Heart left ventricle (tissue), 16 donors: ENCODE measurements around the gene ZIC2. TPM values are rescaled to one million over a fixed set of nuclear protein-coding genes. Genes with fewer than 3 reads are reported as not detected.

Source experiments
- ATAC-seq, 4 donors: fragments of 200-7000 bp; cut with Tn5 transposase; one replicate each; pipeline ENCODE4 v1.9.1; 2020 to 2022; ENCODE audit warnings: moderate library complexity in 4 of 4, mild to moderate bottlenecking in 3 of 4, moderate number of reproducible peaks in 1 of 4
- DNase-seq, 5 donors: peaks; one replicate each; pipeline ENCODE4 v3.0.0-alpha.2; 2020
- H3K27ac ChIP-seq, 12 donors: fragments of 200-600 bp; sonication (generic) in 4 of 12; one replicate each; pipeline versions ENCODE4 v1.5.0 to v1.8.0; 2016 to 2022; ENCODE audit warnings: mild to moderate bottlenecking in 2 of 12
- H3K27me3 ChIP-seq, 9 donors: fragments of 200-600 bp; sonication (generic) in 2 of 9; one replicate each; pipeline versions ENCODE4 v1.5.1 to v1.8.0; 2016 to 2022; ENCODE audit warnings: mild to moderate bottlenecking in 3 of 9
- H3K36me3 ChIP-seq, 9 donors: fragments of 200-600 bp; sonication (generic) in 2 of 9; one replicate each; pipeline versions ENCODE4 v1.5.0 to v1.8.0; 2018 to 2022; ENCODE audit warnings: mild to moderate bottlenecking in 2 of 9
- H3K4me1 ChIP-seq, 12 donors: fragments of 200-600 bp; sonication (generic) in 4 of 12; one replicate each; pipeline versions ENCODE4 v1.5.0 to v1.8.0; 2016 to 2022; ENCODE audit warnings: mild to moderate bottlenecking in 3 of 12
- H3K4me3 ChIP-seq, 12 donors: fragments of 200-600 bp; sonication (generic) in 4 of 12; one replicate each; pipeline versions ENCODE4 v1.5.0 to v1.8.0; 2017 to 2022; ENCODE audit warnings: mild to moderate bottlenecking in 9 of 12, moderate library complexity in 4 of 12
- H3K9me3 ChIP-seq, 12 donors: fragments of 200-600 bp; sonication (generic) in 4 of 12; one replicate each; pipeline versions ENCODE4 v1.5.0 to v1.8.0; 2016 to 2022; ENCODE audit warnings: mild to moderate bottlenecking in 1 of 12
- CTCF ChIP-seq, 12 donors: fragments of 200-600 bp; sonication (generic) in 4 of 12; IDR thresholded peaks; one replicate each; pipeline versions ENCODE4 v1.5.0 to v1.8.0; 2018 to 2022; ENCODE audit warnings: antibody characterized with exemption in 12 of 12, mild to moderate bottlenecking in 5 of 12
- POLR2A ChIP-seq, 2 donors: fragments of 450-650 bp; IDR thresholded peaks; one replicate each; pipeline ENCODE4 v1.6.1; 2017; ENCODE audit warnings: antibody characterized with exemption in 2 of 2, mild to moderate bottlenecking in 2 of 2, moderate library complexity in 2 of 2
- WGBS, 4 donors: extraction: QIAGEN DNeasy Blood & Tissue Kit in 2 of 4; methylation state at CpG; one replicate each; pipeline versions ENCODE4 v1.1.5 to v1.1.7; 2013 to 2018; 5-methylcytosine and 5-hydroxymethylcytosine counted together
- intact Hi-C, 10 donors: fragments of 100-400 bp; cut with DNase I; formaldehyde crosslinking; loops; one replicate each; pipeline versions ENCODE4 v1.11.1 to v1.14.2; 2022
- polyA plus RNA-seq, 2 donors: library from polyadenylated mRNA; stranded (reverse); fragments of 200-250 nt; gene quantifications; one replicate each; pipeline ENCODE4 v1.2.3, GENCODE V29; 2013
- total RNA-seq, 9 donors: library from RNA; depleted of rRNA in 2 of 9; stranded (reverse); fragments of >200 nt in 2 of 9; fragmentation: NEBNext Ultra II Directional in 3 of 9; extraction: Animal tissue kit (Norgen Biotek cat#: 25700) in 3 of 9; gene quantifications; one replicate each; pipeline versions ENCODE4 v1.1.0 to v1.2.4, GENCODE V29; 2016 to 2023
- donor health status: ischemic (EF 13 %, LVEDD 7.1; RV severe dilation, severe dysfunction).
- donor health status: healthy with polysubstance abuse.
- donor health status: DM: no; HTN: yes; CAD: no.
- donor health status: DM: no; HTN: no; CAD: no.
- donor health status: ischemic (EF 25% LVEDD 6.9; RV normal size, moderate dysfunction).
- donor health status: ischemic (EF 25% LVEDD 5.7; RV mildly dilated, moderate dysfunction).
- donor health status: healthy.
- donor health status: DM: yes; HTN: yes; CAD: no.
- donor health status: ischemic (EF 35%, LVEDD 5.7; RV mildly dilated, moderate dysfunction).
- donor health status: nonischemic (EF 11% LVEDD 7.7; RV severe dilation, severe dysfunction).
- donor health status: DM: yes; HTN: yes; CAD: no.
- donor health status: PGD.
- donor health status: ischemic (EF 29% LVEDD 5.4; RV normal size, mild dysfunction).
- donor health status: nonischemic (EF 23%, LVEDD 6.1; RV moderate dilation, normal function).

Gene ZIC2
- total and polyA plus RNA-seq, 11 donors = not detected

- peaks cover 64 to 97% (median 92%) of the 10 kb centered on the region in 9 donors for H3K27me3 ChIP-seq
- peaks cover 10 to 39% (median 20%) of the 10 kb centered on the region in 12 donors for H3K4me1 ChIP-seq
- DNase-seq (no peak), ATAC-seq (no peak)
- H3K9me3 ChIP-seq = no peaks in the 10 kb centered on the region
- WGBS, 4 donors = 4 to 8% (median 7%) methylated on average over 29 to 58 of the region's 58 CpGs
- peak overlapping the region; percentile 16 to 46 (median 37) for H3K4me3 ChIP-seq
- no peak for TF ChIP-seq POLR2A (IDR thresholded peaks at IDR 0.05)
- no peaks in the 10 kb centered on the region for H3K36me3 ChIP-seq
- intact Hi-C loops = no loop called here
- H3K27ac ChIP-seq = no peak overlapping the region
These were observed 13.6 kb upstream of the ZIC2 start for GRCh38 chr13:99967869-99968520.

DNA sequence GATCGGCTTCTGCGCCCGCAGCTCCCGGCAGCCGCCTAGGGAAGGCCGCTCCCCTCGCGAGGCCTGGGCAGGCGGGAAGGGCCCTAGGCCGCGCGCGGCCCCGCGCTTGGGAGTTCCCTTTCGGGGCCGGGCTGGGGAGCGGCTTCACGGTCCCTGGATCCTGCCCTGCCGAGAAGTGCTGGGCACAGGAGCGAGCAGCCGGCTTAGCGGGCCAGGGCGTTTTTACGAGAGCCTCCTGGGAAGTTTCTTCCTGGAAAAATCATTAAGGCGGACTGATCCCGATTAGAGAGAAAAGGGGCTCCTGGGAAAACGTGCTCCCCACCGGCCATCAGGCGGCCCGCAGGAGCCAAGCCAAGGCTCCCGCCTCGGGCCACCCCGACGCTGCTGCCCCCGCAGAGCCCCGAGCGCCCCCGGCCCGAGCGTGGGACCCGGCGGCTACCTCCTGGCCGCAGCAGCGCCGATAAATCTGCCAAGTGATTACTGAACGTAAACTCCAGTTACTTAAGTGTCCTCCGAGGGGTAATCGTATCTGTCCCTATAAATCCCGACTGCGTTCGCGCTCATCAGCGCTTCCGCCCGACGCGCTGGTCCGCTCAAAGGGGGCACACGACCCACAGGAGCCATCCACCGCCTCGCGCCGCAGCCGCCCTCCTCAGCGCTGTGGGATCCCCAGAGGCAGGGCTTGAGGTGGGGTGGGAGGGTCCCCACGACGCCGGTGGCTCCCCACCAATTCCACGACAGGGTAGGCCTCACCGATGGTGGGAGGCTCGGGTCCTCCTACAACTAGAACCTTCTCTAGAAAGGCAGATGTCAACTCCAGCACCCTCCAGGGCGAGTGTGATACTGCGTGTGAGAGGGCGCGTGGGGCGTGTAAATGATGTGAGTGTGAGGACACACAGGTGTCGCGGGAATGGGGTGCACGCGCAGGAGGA lies 12.8 kb upstream of the ZIC2 start:
- Histone ChIP-seq H3K4me1 (peaks cover 10 to 39% (median 20%) of the 10 kb centered on the region in 12 donors), H3K27ac (no peak overlapping the region), H3K4me3 (peak overlapping the region; percentile 16 to 46 (median 37)), H3K36me3 (no peaks in the 10 kb centered on the region), H3K27me3 (peaks cover 70 to 97% (median 92%) of the 10 kb centered on the region in 9 donors), H3K9me3 (peaks cover 0 to 7% (median 0%) of the 10 kb centered on the region in 12 donors)
- intact Hi-C loops = no loop called here
- ATAC-seq (peak in 3 of 4 donors; percentile 44 to 63 (median 55)), DNase-seq (no peak)
- 3 to 5% (median 4%) methylated on average over 47 to 81 of the region's 81 CpGs for WGBS, 4 donors
- TF ChIP-seq CTCF (IDR thresholded peaks at IDR 0.05) (no peak), POLR2A (IDR thresholded peaks at IDR 0.05) (no peak)

- no peak for TF ChIP-seq CTCF (IDR thresholded peaks at IDR 0.05)
- TF ChIP-seq POLR2A (IDR thresholded peaks at IDR 0.05) = no peak
- DNase-seq (no peak), ATAC-seq (no peak)
- Histone ChIP-seq H3K27me3 (peaks cover 76 to 97% (median 94%) of the 10 kb centered on the region in 9 donors), H3K4me3 (peak overlapping the region in 6 of 12 donors; percentile 14 to 41 (median 30)), H3K36me3 (no peaks in the 10 kb centered on the region), H3K27ac (no peak overlapping the region), H3K4me1 (peaks cover 10 to 39% (median 20%) of the 10 kb centered on the region in 12 donors), H3K9me3 (peaks cover 0 to 7% (median 0%) of the 10 kb centered on the region in 12 donors)
- 3 to 5% (median 4%) methylated on average over 19 to 52 of the region's 52 CpGs for WGBS, 4 donors
- intact Hi-C loops = no loop called here
These were observed 12.1 kb upstream of the ZIC2 start for GRCh38 chr13:99969453-99969918.

DNA sequence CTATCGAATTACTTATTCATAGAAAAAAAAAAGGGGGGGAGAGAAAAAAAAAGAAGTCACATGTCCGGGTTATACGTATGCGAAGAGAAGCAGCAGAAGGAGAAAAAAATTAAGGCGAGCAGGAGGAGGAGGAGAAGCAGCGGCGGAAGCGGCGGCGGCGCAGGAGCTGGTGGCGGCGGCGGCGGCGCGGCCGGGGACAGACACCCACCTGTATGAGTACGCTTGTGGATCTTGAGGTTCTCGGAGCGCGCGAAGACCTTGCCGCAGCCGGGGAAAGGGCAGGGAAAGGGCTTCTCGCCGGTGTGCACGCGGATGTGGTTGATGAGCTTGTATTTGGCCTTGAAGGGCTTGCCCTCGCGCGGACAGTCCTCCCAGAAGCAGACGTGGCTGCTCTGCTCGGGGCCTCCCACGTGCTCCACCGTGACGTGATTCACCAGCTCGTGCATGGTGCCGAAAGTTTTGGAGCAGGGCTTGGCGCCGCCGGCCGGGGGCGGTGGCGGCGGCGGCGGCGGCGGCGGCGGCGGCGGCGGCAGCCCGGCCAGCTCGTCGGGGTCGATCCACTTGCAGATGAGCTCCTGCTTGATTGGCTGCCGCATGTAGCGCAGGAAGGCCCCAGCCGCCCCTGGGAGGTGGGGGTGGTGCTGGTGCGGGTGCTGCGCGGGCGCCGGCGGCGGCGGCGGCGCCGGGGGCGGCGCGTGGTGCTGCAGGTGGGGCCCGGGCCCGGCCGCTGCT lies 11.5 kb upstream of the ZIC2 start:
- Histone ChIP-seq H3K4me1 (peaks cover 10 to 39% (median 20%) of the 10 kb centered on the region in 12 donors), H3K36me3 (no peaks in the 10 kb centered on the region), H3K27me3 (peaks cover 82 to 97% (median 94%) of the 10 kb centered on the region in 9 donors), H3K9me3 (peaks cover 0 to 7% (median 0%) of the 10 kb centered on the region in 12 donors), H3K4me3 (peak overlapping the region in 7 of 12 donors; percentile 14 to 41 (median 29)), H3K27ac (no peak overlapping the region)
- no peak for TF ChIP-seq POLR2A (IDR thresholded peaks at IDR 0.05)
- no peak for TF ChIP-seq CTCF (IDR thresholded peaks at IDR 0.05)
- intact Hi-C loops = no loop called here
- ATAC-seq (no peak), DNase-seq (no peak)
- WGBS, 4 donors = 0 to 3% (median 3%) methylated on average over 35 to 79 of the region's 79 CpGs
